ENCODE measurements around the gene NABP2. TPM values are rescaled to one million over a fixed set of nuclear protein-coding genes. Genes with fewer than 3 reads are reported as not detected.

NABP2 gene
- total RNA-seq, 4 donors from 2014 or later = 12.6 to 25.3 (median 19.1) TPM

DNA sequence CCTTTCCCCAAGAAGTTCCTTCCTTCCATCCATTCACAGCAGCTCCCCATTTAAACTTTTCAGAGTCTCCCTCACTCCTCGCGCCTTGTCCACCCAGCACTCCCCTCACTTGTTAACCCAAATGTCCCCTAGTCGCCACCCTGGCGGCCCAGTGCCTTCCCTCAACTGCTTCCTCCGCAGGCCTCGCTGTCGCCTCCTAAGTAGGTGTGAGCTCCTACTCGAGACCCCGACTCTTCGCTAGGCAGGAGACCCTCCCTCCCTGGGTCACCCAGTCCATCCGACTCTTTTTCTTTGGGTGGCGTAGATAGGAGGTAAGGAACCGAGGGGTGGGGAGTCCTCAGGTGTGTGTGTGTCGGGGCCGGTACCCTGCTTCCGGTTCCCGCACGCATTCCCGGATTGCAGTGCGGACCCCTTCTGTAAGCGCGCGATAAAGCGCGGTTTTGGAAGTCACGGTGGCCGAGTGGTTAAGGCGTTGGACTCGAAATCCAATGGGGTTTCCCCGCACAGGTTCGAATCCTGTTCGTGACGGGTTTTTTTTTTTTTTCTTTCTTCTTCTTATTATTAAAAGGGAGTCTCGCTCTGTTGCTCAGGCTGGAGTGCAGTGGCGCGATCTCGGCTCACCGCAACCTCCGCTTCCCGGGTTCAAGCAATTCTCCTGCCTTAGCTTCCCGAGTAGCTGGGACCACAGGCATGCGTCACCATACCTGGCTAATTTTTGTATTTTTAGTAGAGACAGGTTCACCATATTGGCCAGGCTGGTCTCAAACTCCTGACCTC lies 34.0 kb upstream of the NABP2 start:
- no peak for TF ChIP-seq CTCF (IDR thresholded peaks at IDR 0.05; ENCODE audit: low read depth)

- TF ChIP-seq CTCF (IDR thresholded peaks at IDR 0.05; ENCODE audit: low read depth) = no peak
These were observed 33.4 kb upstream of the NABP2 start for GRCh38 chr12:56190695-56191155.

- no peak for TF ChIP-seq CTCF (IDR thresholded peaks at IDR 0.05; ENCODE audit: low read depth)
These were observed 31.6 kb upstream of the NABP2 start for GRCh38 chr12:56192582-56192981.

DNA sequence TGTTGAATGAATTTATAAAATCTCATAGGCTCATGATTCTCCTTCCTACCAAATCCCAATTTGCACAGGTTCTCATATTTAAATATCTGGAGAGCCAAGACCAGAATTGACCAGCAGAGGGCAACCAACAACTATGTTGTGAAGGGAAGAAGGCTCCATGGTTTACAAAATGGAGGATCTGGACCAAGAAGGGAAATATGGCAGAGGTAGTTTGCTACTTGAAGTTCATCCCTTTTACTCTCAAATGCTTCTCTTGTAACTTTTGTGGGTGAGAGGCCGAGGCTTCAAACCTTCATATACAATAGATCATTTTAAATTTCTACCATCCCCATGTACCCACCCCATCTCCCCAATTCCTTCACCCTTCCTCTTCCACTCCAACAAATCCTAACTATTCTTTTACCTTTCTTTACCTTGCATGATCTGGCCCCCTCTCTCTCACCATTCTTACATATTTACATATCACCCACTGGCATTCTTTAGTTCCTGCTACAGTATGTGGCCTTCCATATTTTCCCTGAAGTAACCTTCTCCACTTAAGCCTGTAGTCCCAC lies 31.0 kb upstream of the NABP2 start:
- no peak for TF ChIP-seq CTCF (IDR thresholded peaks at IDR 0.05; ENCODE audit: low read depth)

- TF ChIP-seq CTCF (IDR thresholded peaks at IDR 0.05; ENCODE audit: low read depth) = no peak
These were observed 26.1 kb upstream of the NABP2 start for GRCh38 chr12:56197921-56198635.

GRCh38 chr12:56198836-56199235 lies 25.3 kb upstream of the NABP2 start:
- TF ChIP-seq CTCF (IDR thresholded peaks at IDR 0.05; ENCODE audit: low read depth) = no peak

- no peak for TF ChIP-seq CTCF (IDR thresholded peaks at IDR 0.05; ENCODE audit: low read depth)
These were observed 21.8 kb upstream of the NABP2 start for GRCh38 chr12:56202366-56202765.

Data from subcutaneous adipose tissue (tissue), 4 donors.